GM19395 (cell line): ENCODE data around the gene CYP11A1.

ENCODE experiments used
- ATAC-seq: cut with Tn5 transposase; IDR thresholded peaks from one replicate; pipeline ENCODE4 v1.9.1; 2021; ENCODE audit warnings: mild to moderate bottlenecking, moderate library complexity; ENCODE audit not compliant: unreplicated experiment

Gene CYP11A1

DNA sequence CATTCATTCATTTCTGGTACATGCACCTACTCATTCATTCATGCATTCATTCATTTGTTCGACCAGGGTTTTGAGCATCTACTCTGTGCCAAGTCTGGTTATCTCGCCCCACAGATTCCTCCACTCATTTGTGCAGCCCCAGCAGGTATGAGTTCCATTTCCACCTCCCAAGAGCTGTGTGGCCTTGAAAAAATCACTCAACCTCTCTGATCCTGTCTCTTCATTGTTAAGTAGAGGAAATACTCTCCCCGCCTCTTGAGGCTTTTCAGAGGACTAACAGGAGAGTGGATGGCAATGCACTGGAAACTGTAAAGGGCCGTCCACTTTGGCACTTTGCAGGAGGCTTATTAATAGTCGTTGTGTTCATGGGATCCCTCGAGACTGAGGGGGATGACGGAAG is 61.8 kb downstream of the CYP11A1 start:
- no peak for ATAC-seq

- ATAC-seq: no peak
These were observed 63.0 kb downstream of the CYP11A1 start for GRCh38 chr15:74304431-74304830.

- no peak for ATAC-seq
These were observed 63.6 kb downstream of the CYP11A1 start for GRCh38 chr15:74303741-74304309.

GRCh38 chr15:74302821-74303359 is 64.6 kb downstream of the CYP11A1 start:
- ATAC-seq: no peak

- ATAC-seq: no peak
These were observed 65.7 kb downstream of the CYP11A1 start for GRCh38 chr15:74301583-74302361.

DNA sequence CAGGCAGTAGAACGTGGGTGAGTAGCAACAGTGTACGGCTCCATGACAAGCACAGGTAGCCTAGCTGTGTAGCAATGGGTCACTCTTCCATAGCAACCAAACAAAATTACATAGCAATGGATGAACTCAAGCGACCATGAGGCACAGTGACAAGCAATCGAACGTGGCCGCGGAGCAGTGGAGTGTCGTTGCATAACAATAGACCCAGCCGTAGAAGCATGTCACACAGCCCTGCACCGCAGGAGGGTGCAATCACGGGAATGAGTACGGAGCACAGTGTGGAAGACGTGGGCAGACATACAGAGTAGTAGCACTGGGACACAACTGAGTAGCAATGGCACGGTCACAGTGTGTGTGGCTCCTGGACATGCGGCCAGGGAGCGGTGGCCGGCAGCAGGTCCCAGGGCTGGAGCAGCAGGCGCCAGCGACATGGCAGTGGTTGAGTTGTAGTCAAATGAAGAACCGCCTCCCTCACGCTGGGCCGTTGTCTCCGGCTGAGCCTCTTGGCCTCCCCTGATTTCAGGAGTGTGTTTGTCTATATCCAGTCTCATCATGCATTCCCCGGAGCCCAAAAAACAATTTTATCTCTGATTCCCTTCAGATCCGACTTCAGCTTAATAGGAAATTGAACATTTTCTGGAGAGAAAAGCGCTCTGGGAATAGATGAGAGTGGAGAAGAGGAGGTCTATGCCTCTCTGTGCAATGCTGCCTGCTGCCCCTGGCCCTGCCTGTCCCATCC is 67.2 kb downstream of the CYP11A1 start:
- no peak for ATAC-seq

DNA sequence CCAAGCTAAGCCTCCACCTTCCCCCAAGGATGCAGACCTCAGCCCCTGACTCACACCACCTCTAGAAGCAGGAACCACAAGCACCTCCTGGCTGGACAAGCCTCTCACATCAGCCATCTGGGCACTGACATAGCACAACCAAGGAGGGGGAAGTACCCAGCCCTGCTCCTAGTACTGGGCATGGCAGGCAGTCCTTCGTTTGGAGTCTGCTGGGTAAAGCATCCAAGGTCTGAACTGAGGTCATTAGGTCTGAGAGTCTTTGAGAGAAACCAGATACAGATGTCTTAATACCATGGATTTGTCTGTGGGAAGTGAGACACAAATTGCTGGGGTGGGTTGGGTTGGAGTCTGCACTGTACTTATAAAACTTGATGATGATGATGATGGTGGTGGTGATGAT is 69.6 kb downstream of the CYP11A1 start:
- no peak for ATAC-seq

DNA sequence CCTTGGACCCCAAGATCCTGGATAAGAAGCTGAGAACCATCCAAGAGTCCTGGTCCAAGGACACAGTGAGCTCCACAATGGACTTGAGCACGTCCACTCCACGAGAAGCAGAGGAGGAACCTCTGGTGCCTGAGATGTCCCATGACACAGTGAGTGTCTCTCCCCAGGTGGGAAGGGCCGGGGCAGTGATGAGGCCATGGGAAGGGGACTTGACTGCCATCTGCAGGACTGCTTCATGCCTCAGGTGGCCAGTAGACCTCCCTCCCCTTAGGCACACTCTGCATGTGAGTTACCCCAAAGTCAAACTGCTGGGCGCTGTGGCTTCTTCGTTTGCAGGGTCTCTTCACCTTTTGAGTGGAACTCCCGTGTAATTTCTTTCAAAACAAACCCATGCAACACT is 71.6 kb downstream of the CYP11A1 start:
- no peak for ATAC-seq

DNA sequence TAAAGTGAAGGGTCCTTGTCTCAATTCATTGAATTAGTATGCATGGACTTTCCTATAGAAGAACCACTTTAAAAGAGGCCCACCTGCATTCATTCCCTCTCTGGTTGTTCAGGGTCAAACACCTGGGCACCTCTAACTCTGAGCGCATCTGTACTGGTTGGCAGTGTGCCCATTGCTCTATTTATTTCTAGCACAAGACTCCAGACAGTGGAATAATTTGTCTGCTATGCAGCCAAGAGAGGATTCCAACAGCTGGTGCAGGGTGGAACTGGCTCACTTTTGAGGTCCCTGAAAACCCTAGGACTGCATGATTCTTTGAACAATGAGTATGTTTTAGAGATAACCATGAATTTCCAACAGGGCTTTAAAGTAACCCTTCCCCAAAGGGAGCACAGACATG is 73.4 kb downstream of the CYP11A1 start:
- no peak for ATAC-seq

DNA sequence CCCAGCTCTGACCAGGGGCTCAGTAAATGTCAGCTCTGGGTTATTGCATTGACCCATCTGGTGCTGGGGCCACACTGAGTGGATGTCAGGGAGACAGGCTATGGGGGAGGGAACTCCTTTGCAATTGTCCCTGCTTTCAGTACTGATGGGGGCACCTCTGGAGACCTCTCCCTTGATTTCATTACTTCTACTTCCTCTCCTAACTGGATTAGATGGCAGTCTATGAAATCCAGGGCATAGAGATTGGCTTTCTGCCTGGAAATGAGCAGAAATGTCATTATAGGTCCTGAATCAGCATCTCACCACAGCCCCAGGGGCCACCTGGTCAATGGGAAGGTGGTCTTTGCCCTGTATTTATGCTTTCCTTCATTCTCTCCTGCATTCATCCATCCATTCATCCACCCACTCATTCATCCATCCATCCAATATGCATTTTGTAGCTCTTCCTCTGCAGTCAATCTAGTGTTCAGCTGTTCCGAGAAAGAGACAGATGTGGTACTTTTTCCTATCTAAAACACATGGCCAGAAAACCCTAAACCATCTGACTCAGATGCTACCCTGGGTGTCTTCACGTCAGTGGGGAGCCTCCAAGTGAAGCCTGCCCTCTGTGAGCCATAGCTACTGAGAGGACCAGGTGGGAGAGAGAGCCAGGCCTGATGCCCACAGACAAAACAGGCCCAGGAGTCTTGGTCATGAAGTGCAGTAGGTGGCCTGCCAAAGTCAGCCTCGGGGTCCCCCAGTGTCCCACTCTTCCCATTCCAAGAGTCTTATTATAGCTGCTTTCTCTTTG is 74.2 kb downstream of the CYP11A1 start:
- no peak for ATAC-seq

DNA sequence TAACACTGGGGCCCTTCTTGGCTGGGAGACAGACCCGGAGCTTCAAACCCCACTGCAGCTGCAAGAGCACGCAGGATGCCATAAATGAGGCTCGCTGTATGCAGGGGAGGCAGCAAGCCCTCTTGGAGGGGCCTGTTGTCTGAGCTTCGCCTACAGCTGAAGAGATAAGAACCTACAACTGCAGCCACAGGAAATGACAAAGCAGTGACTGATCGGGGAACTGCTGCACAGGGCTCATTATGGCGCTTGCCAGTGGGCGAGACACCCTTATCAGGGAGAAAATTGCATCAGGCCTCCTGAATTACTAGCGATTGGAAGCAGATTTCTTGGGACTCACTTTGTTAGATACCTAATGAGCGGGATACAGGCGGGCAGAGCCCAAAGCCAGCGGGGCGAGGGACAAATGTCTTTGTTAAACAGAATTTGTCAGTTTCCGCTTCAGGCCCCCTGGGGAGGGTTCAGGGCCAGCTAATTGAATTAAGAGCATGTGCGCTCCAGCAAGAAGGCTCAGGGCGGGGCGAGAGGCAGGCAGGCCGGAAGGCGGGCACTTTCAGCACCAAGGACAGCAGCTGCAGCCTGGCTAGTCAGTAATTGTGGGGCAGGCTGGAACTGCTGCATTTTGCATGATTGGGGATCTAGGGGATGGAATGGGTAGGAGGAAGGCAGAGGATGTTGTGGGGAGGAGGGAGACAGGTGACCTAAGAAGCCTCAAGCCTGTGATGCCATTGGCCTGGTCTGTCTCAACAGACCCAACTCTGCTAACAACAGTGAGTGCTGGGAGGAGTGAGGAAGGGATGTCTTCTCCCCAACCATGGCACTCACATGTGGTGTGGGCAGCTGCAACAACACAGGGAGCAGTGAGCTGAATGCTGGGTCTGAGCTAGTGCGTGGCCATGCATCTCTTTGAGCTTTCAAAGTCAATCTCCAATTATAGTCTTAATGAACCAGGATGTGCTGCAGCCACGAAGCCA is 76.1 kb downstream of the CYP11A1 start:
- ATAC-seq: no peak

GRCh38 chr15:74290645-74291044 is 76.8 kb downstream of the CYP11A1 start:
- no peak for ATAC-seq

DNA sequence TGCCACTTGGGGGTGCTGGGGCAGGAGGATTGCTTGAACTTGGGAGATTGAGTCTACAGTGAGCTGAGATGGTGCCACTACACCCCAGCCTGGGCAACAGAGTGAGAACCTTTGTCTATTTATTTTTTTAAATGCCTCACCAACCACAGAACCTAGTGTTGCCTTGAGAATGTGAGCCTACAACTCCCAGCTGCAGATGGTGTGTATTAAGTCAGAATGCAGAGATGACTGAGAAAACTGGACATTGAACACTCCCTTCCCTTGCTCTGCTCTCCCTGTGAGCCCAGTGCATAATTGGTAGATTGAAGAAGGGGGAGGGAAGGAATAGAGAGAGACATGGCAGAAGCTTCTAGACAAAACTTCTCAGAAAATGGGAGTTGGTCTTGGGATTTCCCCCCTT is 77.8 kb downstream of the CYP11A1 start:
- no peak for ATAC-seq
